Suppressor macrophage (primary cell): ENCODE measurements around the gene ZBTB20.
A peak's percentile ranks its signal among the peaks of the same experiment; 100 is the strongest.

Experiments
- DNase-seq, 4 experiments: peaks; one replicate each; pipeline ENCODE4 v3.0.0-alpha.2; 2020 to 2022

The ZBTB20 gene

DNA sequence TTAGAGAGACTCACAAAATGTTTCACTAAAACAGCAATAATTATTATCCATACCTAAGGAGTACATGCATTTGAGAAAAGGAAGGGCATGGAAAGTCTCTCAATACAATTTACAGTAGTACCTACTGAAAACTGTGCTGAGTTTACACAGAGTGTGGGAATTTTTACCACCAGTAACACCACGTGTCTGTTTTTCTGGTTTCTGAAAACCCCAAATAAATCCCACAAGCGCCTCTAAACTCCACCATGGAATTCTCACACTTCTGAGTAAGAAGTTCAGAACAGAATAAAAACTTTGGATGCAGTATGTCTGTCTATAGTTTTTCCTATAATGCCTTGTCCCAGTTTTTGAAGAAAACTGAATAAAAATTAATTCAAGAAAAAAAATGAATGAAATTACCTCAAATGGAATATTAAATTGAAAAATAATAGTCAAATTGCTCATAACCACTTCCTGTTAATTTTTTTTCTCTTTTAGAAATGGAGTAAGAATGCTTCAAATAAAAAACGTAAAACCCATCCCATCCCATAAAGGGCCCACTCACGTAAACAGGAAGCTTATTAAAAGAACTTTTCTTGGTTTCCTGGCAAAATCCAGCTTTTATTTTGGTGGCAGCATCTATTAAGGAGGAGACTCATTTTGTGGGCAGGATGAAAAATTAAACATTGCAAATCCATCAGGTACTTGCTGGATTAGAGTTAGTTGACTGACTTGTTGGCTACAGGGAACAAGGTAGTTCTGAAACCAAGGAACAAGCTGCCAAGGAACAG, 475.2 kb downstream of the ZBTB20 start:
- DNase-seq = no peak

DNA sequence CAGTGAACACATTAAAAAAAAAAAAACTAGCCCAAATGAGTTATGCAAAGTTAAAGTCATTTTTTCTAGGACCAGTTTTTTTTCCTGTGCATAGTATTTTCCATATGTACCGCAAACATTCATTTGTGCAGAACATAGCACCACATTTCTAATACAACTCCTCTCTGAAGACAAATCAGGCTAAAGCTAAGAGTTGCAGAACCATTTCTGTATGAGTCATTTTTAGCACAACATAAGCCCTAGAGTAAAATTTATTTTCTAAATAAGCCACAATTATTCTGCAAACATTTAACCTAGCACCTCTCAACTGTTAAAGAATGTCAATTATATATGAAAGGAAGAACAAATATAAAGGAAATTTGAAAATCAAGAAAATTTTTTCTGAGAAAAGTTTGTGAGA, 477.5 kb downstream of the ZBTB20 start:
- DNase-seq = no peak

GRCh38 chr3:114668099-114668498, 479.0 kb downstream of the ZBTB20 start:
- no peak for DNase-seq

GRCh38 chr3:114666623-114667022, 480.5 kb downstream of the ZBTB20 start:
- DNase-seq = no peak

- DNase-seq = no peak
Measured at GRCh38 chr3:114664006-114664405, 483.1 kb downstream of the ZBTB20 start.

- DNase-seq = no peak
Measured at GRCh38 chr3:114660808-114661207, 486.3 kb downstream of the ZBTB20 start.

GRCh38 chr3:114660124-114660523, 487.0 kb downstream of the ZBTB20 start:
- DNase-seq = no peak

DNA sequence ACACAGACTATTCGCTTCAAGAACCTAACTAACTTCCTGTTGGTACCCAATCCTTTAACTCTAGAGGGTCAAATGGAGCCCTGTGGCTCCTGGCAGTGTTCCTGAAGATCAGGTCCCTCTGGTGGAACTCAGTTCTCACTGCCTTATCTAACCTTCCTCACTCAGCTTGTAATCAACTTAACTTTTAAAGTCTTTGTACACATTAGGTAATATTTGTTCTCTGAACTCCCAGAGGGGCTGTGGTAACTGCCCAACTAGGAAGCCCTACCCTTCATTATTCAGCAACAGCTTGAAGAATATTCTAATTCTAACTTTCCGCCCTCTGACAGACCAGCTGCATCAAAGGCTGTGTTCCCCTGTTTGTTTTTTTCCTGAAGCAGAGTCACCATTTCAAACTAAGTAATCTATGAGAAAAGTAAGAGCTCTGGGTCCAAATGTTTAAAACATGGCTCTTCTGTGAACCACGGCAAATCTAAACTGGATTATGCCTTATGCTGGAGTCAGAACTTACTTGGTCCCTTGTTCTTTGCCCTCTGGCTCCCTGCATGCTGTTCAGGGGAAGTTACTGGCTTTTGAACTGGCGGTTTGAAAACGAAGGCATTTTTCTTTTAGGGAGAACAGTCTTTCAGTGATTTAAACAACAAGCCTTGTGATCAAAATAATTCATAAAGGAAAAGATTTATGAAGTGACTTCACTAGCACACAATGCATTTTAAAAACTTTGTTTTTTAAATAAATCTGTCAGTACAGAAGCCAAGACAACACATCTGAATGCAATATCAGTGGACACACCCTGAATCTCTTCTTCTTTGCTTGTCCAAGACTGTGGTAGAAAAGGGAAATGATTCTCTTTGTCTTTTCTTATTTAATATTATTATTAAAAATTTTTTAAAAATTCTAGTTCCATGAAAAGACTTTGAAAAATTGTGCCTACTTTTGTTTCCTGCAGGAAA, 487.7 kb downstream of the ZBTB20 start:
- DNase-seq = no peak

- no peak for DNase-seq
Measured at GRCh38 chr3:114651555-114651954, 495.5 kb downstream of the ZBTB20 start.

GRCh38 chr3:114650808-114651207, 496.3 kb downstream of the ZBTB20 start:
- no peak for DNase-seq

GRCh38 chr3:114649331-114649730, 497.8 kb downstream of the ZBTB20 start:
- DNase-seq = peak in 1 of 4 experiments; percentile 3

DNA sequence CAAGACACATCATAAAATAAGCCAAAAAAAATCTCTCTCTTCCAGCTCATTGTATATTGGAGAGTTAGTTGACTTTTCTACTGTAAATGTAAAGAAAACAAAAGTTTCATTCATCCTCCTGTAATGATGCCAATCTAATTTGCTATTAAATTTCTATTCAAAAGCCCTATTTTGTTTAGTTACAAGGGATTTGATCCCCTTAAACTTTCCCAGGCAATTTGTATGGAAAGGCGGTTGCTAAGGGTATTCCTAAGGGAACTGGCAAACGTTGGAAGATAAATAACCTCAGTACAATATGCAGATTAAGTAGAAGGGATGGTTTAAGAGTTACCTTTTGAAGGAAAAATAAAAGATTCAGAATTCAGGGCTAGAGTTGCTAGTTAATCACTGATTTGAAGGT, 500.6 kb downstream of the ZBTB20 start:
- DNase-seq = no peak

DNA sequence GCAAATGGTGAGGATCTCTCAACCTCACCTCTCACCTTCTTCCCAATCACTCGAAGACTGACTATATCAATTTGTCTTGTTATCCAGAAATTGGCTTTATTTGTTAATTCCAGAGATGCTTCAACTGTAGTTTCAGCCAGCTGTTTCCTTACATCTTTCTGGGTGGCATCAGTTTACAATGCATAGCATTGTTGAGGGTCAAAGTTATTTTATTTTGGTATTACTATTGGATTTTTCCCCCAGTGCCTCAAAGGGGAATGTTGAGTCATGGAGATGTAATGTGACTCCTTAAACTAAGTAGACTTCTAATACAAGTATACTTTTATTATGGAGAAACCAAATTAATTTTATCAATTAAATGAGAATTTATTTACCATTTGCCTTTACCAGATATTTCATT, 501.7 kb downstream of the ZBTB20 start:
- DNase-seq = no peak

DNA sequence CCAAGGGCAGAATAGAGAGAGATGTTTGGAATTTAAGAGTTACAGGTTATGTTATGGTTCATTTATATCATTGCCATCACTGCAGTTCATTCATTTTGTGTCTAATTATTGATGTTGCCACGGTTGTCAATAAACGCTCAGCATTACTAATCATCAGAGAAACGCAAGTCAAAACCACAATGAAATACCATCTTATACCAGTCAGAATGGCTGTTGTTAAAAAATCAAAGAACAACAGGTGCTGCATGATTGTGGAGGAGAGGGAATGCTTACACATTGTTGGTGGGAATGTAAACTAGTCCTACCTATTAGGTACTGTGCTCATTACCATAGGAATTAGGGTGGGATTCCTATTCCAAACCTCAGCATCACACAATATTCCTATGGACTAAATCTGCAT, 502.7 kb downstream of the ZBTB20 start:
- no peak for DNase-seq

- no peak for DNase-seq
Measured at GRCh38 chr3:114642951-114643741, 503.9 kb downstream of the ZBTB20 start.

DNA sequence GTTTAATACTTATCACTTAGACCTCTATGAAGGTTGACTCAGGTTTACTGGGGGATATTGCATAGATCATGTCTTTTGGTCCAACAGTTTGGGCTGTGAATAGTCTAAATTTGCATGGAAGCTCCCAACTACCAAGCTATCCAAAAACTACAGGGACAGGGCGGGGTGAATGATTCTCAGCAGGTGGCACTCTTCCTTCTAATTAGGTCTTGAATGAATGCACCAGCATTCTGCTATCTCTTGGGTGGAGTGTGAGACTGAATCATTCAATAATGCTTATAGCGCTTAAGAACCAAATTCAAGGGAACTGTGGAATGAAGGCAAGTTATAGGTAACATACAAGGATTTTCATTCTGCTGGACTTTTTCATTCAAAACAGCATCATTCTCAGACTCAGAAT, 507.0 kb downstream of the ZBTB20 start:
- DNase-seq = no peak

DNA sequence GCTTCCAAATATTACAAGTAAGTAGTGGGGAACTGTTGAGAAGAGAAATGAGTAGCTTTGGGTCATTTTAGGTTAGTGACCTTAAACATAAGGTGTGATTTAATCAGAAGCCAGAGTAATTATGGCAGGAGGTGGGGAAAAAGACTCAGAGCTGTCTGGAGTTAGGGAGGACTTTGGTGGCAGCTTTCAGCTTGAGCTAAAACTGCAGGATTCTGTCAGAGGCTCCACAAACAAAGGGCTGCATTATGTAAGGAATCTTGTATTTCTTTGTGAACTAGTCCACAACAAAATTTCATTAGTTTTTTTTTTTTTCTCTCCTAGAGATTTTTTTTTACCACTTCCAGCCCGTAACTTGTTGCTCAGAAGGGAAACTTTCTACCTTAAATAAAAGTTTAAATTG, 507.9 kb downstream of the ZBTB20 start:
- no peak for DNase-seq

GRCh38 chr3:114635878-114636277, 511.2 kb downstream of the ZBTB20 start:
- no peak for DNase-seq

DNA sequence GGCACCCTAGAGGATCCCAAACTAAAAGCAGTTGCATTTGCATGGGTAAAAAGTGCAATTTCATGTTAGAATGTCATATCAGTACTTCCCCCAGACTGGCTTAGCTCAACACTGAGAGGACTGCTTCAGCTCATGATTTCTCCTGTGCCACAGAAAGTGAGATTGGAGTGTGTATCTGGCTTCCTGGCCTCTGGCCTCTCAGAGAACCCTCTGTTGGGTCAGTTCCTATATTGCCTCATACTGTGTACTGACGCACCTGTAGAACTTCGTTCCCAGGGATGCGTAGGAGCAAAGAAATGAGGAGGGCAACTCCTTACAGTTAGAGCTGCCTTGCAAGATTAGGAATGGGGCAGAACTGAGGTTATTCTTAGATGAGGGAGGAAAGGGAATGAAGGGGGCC, 512.5 kb downstream of the ZBTB20 start:
- DNase-seq = no peak

DNA sequence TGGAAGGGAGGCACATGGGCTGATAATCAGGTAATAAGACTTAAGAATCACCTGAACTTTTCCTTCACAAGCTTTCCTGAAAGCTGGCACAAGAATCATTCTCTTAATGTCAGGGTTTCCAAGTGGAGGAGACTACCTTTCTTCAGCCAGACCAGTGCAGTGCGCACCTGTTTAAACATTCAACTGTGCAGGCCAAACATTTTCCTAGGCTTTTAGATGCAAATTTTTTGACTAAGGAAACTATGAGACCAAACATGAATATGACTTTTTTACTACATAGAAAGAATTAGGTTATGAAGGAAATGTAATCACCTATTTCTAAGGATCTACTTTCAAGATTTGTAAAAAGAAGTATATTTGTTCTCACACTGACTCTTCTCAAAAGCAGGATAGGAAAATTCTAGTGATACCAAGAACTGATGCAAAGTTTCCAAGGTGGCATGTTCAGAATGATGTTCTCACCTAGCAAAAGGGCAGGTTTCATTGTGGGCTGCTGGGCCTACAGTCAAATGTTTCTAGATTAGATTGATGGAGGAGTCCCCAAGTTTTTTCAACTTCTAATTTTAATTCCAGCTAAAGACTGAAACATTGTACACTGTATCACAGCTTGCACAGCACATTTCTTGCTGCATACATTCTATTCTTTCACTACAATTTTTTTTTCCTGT, 514.2 kb downstream of the ZBTB20 start:
- DNase-seq = no peak

GRCh38 chr3:114627770-114628169, 519.3 kb downstream of the ZBTB20 start:
- DNase-seq = no peak

GRCh38 chr3:114626751-114627150, 520.3 kb downstream of the ZBTB20 start:
- DNase-seq = no peak
